Neural progenitor cell (in vitro differentiated cells): ENCODE data around the gene IZUMO3.

Experiments
- CTCF ChIP-seq: fragments of 200-600 bp; sonication (generic); IDR thresholded peaks from 2 replicates; pipeline ENCODE4 v1.5.1; 2017; ENCODE audit warnings: antibody characterized with exemption, mild to moderate bottlenecking
- EZH2 ChIP-seq: fragments of 200-600 bp; sonication (generic); IDR thresholded peaks from 2 replicates; pipeline ENCODE4 v1.6.1; 2017; ENCODE audit warnings: antibody characterized with exemption, mild to moderate bottlenecking, moderate library complexity
- EZH2phosphoT487 ChIP-seq: fragments of 200-600 bp; sonication (generic); IDR thresholded peaks from 2 replicates; pipeline ENCODE4 v1.6.1; 2017; ENCODE audit warnings: antibody characterized with exemption

GRCh38 chr9:24582146-24583126, 36.7 kb upstream of the IZUMO3 start:
- TF ChIP-seq CTCF: no peak
- no peak for TF ChIP-seq EZH2
- no peak for TF ChIP-seq EZH2phosphoT487
